T-helper 1 cell (primary cell): ENCODE results near the gene NLRP3.
"Not testable (repeated sequence)": the region's sequence is repeated elsewhere in the genome, so short reads cannot be mapped to it uniquely, and the experiment has no call there.

Experiments
- DNase-seq, 5 donors: peaks; one replicate each; pipeline ENCODE4 v3.0.0-alpha.2; 2012 to 2020

The NLRP3 gene

GRCh38 chr1:247472035-247472434 lies 56.1 kb downstream of the NLRP3 start:
- DNase-seq: no peak

- no peak for DNase-seq
Observed at GRCh38 chr1:247474367-247474766, 58.4 kb downstream of the NLRP3 start.

GRCh38 chr1:247475793-247476192 lies 59.8 kb downstream of the NLRP3 start:
- no peak for DNase-seq

- DNase-seq: not testable (repeated sequence)
Observed at GRCh38 chr1:247476328-247477058, 60.5 kb downstream of the NLRP3 start.

GRCh38 chr1:247482747-247483146 lies 66.8 kb downstream of the NLRP3 start:
- DNase-seq: no peak

- DNase-seq: peak in 4 of 5 donors; percentile 3 to 33 (median 15)
Observed at GRCh38 chr1:247487057-247487456, 71.1 kb downstream of the NLRP3 start.

- DNase-seq: no peak
Observed at GRCh38 chr1:247491328-247491727, 75.4 kb downstream of the NLRP3 start.

- DNase-seq: no peak
Observed at GRCh38 chr1:247493106-247493505, 77.1 kb downstream of the NLRP3 start.

GRCh38 chr1:247494767-247495166 lies 78.8 kb downstream of the NLRP3 start:
- no peak for DNase-seq

- no peak for DNase-seq
Observed at GRCh38 chr1:247496581-247497285, 80.8 kb downstream of the NLRP3 start.
